Tibial artery (tissue), 4 donors: ENCODE data around the gene LOXHD1.

Source experiments
- DNase-seq, 2 donors: peaks; one replicate each; pipeline ENCODE4 v3.0.0-alpha.2; 2019
- H3K27ac ChIP-seq, 2 donors: fragments of 200-600 bp; sonication (generic) in 1 of 2; 1 replicate in 1 of 2; 2 replicates in 1 of 2; pipeline ENCODE4 v1.5.1; 2018 to 2019; ENCODE audit warnings: mild to moderate bottlenecking in 1 of 2
- H3K27me3 ChIP-seq, 2 donors: fragments of 200-600 bp; sonication (generic) in 1 of 2; one replicate each; pipeline versions ENCODE4 v1.5.1 to v1.6.0; 2016 to 2019
- H3K36me3 ChIP-seq, 3 donors: fragments of 200-600 bp; sonication (generic) in 2 of 3; one replicate each; pipeline ENCODE4 v1.5.1; 2016 to 2019; ENCODE audit warnings: mild to moderate bottlenecking in 2 of 3
- H3K4me1 ChIP-seq, 4 donors: fragments of 200-600 bp; sonication (generic) in 2 of 4; 1 replicate in 3 of 4; 2 replicates in 1 of 4; pipeline ENCODE4 v1.5.1; 2016 to 2019
- H3K4me3 ChIP-seq, 2 donors: fragments of 200-600 bp; sonication (generic) in 1 of 2; 1 replicate in 1 of 2; 2 replicates in 1 of 2; pipeline ENCODE4 v1.5.1; 2018 to 2019; ENCODE audit warnings: mild to moderate bottlenecking in 2 of 2
- H3K9me3 ChIP-seq, 3 donors: fragments of 200-600 bp; sonication (generic) in 1 of 3; one replicate each; pipeline ENCODE4 v1.5.1; 2016 to 2019
- CTCF ChIP-seq, 2 experiments: fragments of 200-600 bp in 1 of 2; fragments of 450-650 bp in 1 of 2; IDR thresholded peaks; one replicate each; pipeline ENCODE4 v1.5.1; 2017 to 2019; ENCODE audit warnings: antibody characterized with exemption in 2 of 2, mild to moderate bottlenecking in 1 of 2, moderate library complexity in 1 of 2
- intact Hi-C: fragments of 100-400 bp; cut with DNase I; formaldehyde crosslinking; loops from one replicate; pipeline ENCODE4 v1.15.0; 2023; ENCODE audit warnings: low total_unique reads

The LOXHD1 gene, protein sequence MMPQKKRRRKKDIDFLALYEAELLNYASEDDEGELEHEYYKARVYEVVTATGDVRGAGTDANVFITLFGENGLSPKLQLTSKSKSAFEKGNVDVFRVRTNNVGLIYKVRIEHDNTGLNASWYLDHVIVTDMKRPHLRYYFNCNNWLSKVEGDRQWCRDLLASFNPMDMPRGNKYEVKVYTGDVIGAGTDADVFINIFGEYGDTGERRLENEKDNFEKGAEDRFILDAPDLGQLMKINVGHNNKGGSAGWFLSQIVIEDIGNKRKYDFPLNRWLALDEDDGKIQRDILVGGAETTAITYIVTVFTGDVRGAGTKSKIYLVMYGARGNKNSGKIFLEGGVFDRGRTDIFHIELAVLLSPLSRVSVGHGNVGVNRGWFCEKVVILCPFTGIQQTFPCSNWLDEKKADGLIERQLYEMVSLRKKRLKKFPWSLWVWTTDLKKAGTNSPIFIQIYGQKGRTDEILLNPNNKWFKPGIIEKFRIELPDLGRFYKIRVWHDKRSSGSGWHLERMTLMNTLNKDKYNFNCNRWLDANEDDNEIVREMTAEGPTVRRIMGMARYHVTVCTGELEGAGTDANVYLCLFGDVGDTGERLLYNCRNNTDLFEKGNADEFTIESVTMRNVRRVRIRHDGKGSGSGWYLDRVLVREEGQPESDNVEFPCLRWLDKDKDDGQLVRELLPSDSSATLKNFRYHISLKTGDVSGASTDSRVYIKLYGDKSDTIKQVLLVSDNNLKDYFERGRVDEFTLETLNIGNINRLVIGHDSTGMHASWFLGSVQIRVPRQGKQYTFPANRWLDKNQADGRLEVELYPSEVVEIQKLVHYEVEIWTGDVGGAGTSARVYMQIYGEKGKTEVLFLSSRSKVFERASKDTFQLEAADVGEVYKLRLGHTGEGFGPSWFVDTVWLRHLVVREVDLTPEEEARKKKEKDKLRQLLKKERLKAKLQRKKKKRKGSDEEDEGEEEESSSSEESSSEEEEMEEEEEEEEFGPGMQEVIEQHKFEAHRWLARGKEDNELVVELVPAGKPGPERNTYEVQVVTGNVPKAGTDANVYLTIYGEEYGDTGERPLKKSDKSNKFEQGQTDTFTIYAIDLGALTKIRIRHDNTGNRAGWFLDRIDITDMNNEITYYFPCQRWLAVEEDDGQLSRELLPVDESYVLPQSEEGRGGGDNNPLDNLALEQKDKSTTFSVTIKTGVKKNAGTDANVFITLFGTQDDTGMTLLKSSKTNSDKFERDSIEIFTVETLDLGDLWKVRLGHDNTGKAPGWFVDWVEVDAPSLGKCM (N-terminal part only)

GRCh38 chr18:46657115-46657955 is at the start of gene LOXHD1:
TSS of gene LOXHD1 (minus strand) at chr18:46657220. CDS start at chr18:46657033, 187 bp downstream.
- Histone ChIP-seq H3K4me1 (no peaks in the 10 kb centered on the region), H3K9me3 (no peaks in the 10 kb centered on the region), H3K27me3 (peaks cover 0 to 12% of the 10 kb centered on the region in 2 donors), H3K36me3 (no peaks in the 10 kb centered on the region), H3K4me3 (no peak within 1 kb of the TSS), H3K27ac (no peak within 1 kb of the TSS)
- TF ChIP-seq CTCF (IDR thresholded peaks at IDR 0.05): no peak
- no peak for DNase-seq
- intact Hi-C loops: loop anchor here (5.0 to 10.0 kb wide), 3 partner anchors 375 to 513 kb away; a partner anchor contains a TSS

- Histone ChIP-seq H3K27ac (no peak overlapping the region), H3K36me3 (no peaks in the 10 kb centered on the region), H3K4me1 (no peaks in the 10 kb centered on the region), H3K4me3 (no peak overlapping the region), H3K27me3 (peaks cover 0 to 2% of the 10 kb centered on the region in 2 donors), H3K9me3 (no peaks in the 10 kb centered on the region)
- no peak for TF ChIP-seq CTCF (IDR thresholded peaks at IDR 0.05)
- DNase-seq: no peak
- intact Hi-C loops: no loop called here
These were observed 48.5 kb upstream of the LOXHD1 start for GRCh38 chr18:46705521-46705920.

- TF ChIP-seq CTCF (IDR thresholded peaks at IDR 0.05): no peak
- Histone ChIP-seq H3K9me3 (no peaks in the 10 kb centered on the region), H3K36me3 (no peaks in the 10 kb centered on the region), H3K4me1 (no peaks in the 10 kb centered on the region), H3K27me3 (peaks cover 0 to 2% of the 10 kb centered on the region in 2 donors), H3K4me3 (no peak overlapping the region), H3K27ac (no peak overlapping the region)
- intact Hi-C loops: no loop called here
- no peak for DNase-seq
These were observed 47.8 kb upstream of the LOXHD1 start for GRCh38 chr18:46704816-46705215.

GRCh38 chr18:46704189-46704588 is 47.2 kb upstream of the LOXHD1 start:
- no peak overlapping the region for H3K4me3 ChIP-seq
- DNase-seq: no peak
- peaks cover 0 to 2% of the 10 kb centered on the region in 2 donors for H3K27me3 ChIP-seq
- intact Hi-C loops: no loop called here
- H3K27ac ChIP-seq: no peak overlapping the region
- H3K36me3 ChIP-seq: no peaks in the 10 kb centered on the region
- no peak for TF ChIP-seq CTCF (IDR thresholded peaks at IDR 0.05)
- H3K4me1 ChIP-seq: no peaks in the 10 kb centered on the region
- no peaks in the 10 kb centered on the region for H3K9me3 ChIP-seq
